Measurements from ENCODE around the gene MZB1. TPM values are rescaled to one million over a fixed set of nuclear protein-coding genes. Genes with fewer than 3 reads are reported as not detected.

Gene MZB1
- total and polyA plus RNA-seq, 2 of the 13 experiments (the other 11 are each of a cell fraction or from before 2014, with no cell fraction given), result 0.31 to 0.40 TPM

DNA sequence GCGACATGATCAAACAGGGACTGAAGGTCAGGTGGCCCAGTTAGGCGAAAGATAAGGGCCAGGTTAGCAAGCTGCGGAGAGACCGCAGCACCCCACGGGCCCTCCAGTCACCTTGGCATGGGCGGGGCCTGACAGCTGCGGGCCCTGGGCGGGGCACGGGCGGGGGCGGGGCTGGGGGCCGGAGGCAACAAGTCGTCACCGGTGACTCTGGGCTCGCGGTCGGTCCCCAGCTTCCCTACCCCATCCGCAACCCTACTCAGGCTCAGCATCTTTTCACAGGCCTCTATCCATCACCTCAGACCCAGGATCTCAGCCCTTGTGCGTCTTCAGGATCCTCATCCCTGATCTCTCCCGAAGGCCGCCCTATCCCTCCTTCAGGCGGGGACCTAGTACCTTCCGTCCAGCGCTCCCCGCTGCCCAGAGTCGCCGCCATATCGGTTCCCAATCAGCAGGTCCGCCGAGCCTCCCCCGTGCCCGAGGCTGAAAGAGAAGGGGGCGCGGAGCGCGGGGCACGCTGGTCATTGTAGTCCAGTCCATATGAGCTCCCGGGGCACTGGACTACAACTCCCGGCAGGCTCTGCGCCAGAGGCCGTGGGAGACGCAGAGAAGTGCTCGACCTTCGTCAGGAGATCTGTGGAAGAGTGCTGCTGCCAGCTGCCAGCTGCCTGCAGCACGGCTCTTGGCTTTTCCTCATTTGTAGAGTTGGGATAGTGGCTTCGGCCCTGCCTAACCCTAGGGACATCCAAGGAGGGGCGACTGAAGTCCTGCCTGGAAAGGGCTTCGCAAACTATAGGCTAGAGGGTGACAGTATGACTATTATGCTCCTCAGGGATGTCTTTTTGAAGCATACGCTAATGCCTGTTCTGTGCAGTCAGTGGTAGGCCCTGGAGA is 49.5 kb upstream of the MZB1 start, which contains the start of gene DNAJC18 (continued):
- TF ChIP-seq, protein P1, sequence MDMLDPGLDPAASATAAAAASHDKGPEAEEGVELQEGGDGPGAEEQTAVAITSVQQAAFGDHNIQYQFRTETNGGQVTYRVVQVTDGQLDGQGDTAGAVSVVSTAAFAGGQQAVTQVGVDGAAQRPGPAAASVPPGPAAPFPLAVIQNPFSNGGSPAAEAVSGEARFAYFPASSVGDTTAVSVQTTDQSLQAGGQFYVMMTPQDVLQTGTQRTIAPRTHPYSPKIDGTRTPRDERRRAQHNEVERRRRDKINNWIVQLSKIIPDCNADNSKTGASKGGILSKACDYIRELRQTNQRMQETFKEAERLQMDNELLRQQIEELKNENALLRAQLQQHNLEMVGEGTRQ (IDR thresholded peaks at IDR 0.05; ENCODE audit: low read depth, low read length), result no peak
- TF ChIP-seq, protein P1 (CRISPR knock-in tag; IDR thresholded peaks at IDR 0.05; ENCODE audit: borderline replicate concordance), result no peak; the same call in 1 of the 2 replicates
- TF ChIP-seq ZMYM4 (CRISPR knock-in tag; IDR thresholded peaks at IDR 0.05) (peak; percentile 63; the same call in 1 of the 2 replicates), MAFG (CRISPR knock-in tag; IDR thresholded peaks at IDR 0.05) (no peak), IKZF1 (IDR thresholded peaks at IDR 0.05) (no peak), ZNF180 (CRISPR knock-in tag; IDR thresholded peaks at IDR 0.05; ENCODE audit: borderline replicate concordance, low read depth) (no peak), SMAD1 (CRISPR knock-in tag; IDR thresholded peaks at IDR 0.05; ENCODE audit: borderline replicate concordance, low read depth) (no peak), ZNF616 (CRISPR knock-in tag; IDR thresholded peaks at IDR 0.05; ENCODE audit: low read depth) (no peak), SATB2 (CRISPR knock-in tag; IDR thresholded peaks at IDR 0.05) (no peak), CHCHD3 (CRISPR knock-in tag; IDR thresholded peaks at IDR 0.05) (no peak), TBL1XR1 (IDR thresholded peaks at IDR 0.05; ENCODE audit: borderline replicate concordance, low read length, partially characterized antibody) (no peak), ATF7 (IDR thresholded peaks at IDR 0.05) (no peak), ATF7 (CRISPR knock-in tag; IDR thresholded peaks at IDR 0.05) (no peak), ZNF879 (CRISPR knock-in tag; IDR thresholded peaks at IDR 0.05) (no peak), ZNF20 (CRISPR knock-in tag; IDR thresholded peaks at IDR 0.05) (no peak), MTF2 (CRISPR knock-in tag; IDR thresholded peaks at IDR 0.05; ENCODE audit: borderline replicate concordance) (no peak), MBD4 (IDR thresholded peaks at IDR 0.05; ENCODE audit: borderline replicate concordance, low read length) (no peak), ZNF44 (CRISPR knock-in tag; IDR thresholded peaks at IDR 0.05) (no peak)
- TF ChIP-seq, protein P2, sequence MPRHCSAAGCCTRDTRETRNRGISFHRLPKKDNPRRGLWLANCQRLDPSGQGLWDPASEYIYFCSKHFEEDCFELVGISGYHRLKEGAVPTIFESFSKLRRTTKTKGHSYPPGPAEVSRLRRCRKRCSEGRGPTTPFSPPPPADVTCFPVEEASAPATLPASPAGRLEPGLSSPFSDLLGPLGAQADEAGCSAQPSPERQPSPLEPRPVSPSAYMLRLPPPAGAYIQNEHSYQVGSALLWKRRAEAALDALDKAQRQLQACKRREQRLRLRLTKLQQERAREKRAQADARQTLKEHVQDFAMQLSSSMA (CRISPR knock-in tag; IDR thresholded peaks at IDR 0.05), result no peak
- TF ChIP-seq, protein P3, sequence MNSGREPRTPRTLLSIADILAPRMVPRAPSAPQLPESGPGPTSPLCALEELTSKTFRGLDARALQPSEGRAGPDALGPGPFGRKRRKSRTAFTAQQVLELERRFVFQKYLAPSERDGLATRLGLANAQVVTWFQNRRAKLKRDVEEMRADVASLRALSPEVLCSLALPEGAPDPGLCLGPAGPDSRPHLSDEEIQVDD (CRISPR knock-in tag; IDR thresholded peaks at IDR 0.05; ENCODE audit: borderline replicate concordance), result no peak
- TF ChIP-seq, protein P4, sequence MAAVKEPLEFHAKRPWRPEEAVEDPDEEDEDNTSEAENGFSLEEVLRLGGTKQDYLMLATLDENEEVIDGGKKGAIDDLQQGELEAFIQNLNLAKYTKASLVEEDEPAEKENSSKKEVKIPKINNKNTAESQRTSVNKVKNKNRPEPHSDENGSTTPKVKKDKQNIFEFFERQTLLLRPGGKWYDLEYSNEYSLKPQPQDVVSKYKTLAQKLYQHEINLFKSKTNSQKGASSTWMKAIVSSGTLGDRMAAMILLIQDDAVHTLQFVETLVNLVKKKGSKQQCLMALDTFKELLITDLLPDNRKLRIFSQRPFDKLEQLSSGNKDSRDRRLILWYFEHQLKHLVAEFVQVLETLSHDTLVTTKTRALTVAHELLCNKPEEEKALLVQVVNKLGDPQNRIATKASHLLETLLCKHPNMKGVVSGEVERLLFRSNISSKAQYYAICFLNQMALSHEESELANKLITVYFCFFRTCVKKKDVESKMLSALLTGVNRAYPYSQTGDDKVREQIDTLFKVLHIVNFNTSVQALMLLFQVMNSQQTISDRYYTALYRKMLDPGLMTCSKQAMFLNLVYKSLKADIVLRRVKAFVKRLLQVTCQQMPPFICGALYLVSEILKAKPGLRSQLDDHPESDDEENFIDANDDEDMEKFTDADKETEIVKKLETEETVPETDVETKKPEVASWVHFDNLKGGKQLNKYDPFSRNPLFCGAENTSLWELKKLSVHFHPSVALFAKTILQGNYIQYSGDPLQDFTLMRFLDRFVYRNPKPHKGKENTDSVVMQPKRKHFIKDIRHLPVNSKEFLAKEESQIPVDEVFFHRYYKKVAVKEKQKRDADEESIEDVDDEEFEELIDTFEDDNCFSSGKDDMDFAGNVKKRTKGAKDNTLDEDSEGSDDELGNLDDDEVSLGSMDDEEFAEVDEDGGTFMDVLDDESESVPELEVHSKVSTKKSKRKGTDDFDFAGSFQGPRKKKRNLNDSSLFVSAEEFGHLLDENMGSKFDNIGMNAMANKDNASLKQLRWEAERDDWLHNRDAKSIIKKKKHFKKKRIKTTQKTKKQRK (IDR thresholded peaks at IDR 0.05; ENCODE audit: low read length), result no peak
